ENCODE data around the gene SSBP3. TPM values are rescaled to one million over a fixed set of nuclear protein-coding genes. Genes with fewer than 3 reads are reported as not detected.
A peak's percentile ranks its signal among the peaks of the same experiment; 100 is the strongest.

Gene SSBP3
- total RNA-seq, 4 donors from 2014 or later: 19.0 to 35.2 (median 33.4) TPM

DNA sequence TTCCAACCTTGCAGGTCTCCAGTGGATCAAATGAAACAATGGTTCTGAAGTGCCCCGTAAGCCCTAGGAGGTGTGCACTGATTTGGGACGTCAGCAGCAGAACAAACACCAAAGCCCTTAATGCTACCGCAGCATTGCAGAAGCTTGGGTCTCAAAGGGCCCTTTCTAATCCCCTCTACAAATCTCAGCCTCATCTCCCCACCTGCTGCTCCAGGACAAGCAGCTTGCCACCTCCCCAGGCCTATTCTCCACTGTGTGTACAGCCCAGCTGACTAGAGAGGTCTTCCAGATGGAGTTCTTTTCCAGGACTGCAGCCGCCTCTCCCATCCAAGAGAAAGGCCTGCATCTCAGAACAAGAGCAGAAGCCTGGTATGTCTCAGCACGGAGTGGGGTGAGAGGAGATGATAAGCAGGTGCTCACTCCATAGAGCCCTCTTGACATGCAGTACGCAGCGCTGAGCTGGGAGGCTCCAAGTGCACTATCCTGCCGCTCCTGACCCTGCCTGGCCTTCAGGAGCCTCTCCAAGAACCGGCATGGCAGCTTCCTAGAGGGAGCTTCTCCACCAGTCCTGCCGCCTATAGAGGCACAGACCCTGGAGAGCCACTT, 160.0 kb downstream of the SSBP3 start:
- Histone ChIP-seq H3K4me1 (no peaks in the 10 kb centered on the region), H3K27ac (no peak overlapping the region), H3K27me3 (no peaks in the 10 kb centered on the region), H3K9me3 (no peaks in the 10 kb centered on the region), H3K36me3 (peaks cover 0 to 57% (median 0%) of the 10 kb centered on the region in 3 donors), H3K4me3 (no peak overlapping the region)
- TF ChIP-seq, protein P1, sequence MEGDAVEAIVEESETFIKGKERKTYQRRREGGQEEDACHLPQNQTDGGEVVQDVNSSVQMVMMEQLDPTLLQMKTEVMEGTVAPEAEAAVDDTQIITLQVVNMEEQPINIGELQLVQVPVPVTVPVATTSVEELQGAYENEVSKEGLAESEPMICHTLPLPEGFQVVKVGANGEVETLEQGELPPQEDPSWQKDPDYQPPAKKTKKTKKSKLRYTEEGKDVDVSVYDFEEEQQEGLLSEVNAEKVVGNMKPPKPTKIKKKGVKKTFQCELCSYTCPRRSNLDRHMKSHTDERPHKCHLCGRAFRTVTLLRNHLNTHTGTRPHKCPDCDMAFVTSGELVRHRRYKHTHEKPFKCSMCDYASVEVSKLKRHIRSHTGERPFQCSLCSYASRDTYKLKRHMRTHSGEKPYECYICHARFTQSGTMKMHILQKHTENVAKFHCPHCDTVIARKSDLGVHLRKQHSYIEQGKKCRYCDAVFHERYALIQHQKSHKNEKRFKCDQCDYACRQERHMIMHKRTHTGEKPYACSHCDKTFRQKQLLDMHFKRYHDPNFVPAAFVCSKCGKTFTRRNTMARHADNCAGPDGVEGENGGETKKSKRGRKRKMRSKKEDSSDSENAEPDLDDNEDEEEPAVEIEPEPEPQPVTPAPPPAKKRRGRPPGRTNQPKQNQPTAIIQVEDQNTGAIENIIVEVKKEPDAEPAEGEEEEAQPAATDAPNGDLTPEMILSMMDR (IDR thresholded peaks at IDR 0.05): no peak
- no peak for TF ChIP-seq POLR2A (IDR thresholded peaks at IDR 0.05)
- no peak for DNase-seq

DNA sequence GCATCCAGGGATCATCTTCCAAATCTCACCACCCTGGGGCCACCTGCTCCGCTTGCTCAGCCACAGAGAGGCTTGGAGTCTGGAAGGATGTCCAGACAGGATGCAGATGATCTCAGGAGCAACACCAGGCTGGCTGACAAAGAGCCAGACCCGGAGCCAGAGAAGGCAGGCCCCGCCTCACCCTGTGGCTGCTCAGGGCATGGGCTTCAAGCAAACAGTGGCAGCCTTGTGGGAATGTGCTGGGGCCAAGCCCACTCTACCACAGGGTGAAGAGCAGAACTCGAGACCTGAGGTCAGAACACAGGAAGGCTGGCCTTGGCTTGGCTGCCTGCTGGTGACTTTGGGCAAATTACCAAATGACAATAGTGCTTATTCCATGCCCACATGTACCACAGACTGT, 160.7 kb downstream of the SSBP3 start:
- Histone ChIP-seq H3K4me1 (no peaks in the 10 kb centered on the region), H3K4me3 (no peak overlapping the region), H3K27me3 (no peaks in the 10 kb centered on the region), H3K27ac (peak overlapping the region in 1 of 4 donors; percentile 2), H3K9me3 (no peaks in the 10 kb centered on the region), H3K36me3 (peaks cover 0 to 57% (median 0%) of the 10 kb centered on the region in 3 donors)
- no peak for DNase-seq
- TF ChIP-seq POLR2A (IDR thresholded peaks at IDR 0.05): no peak
- TF ChIP-seq, protein P1 (IDR thresholded peaks at IDR 0.05): no peak

DNA sequence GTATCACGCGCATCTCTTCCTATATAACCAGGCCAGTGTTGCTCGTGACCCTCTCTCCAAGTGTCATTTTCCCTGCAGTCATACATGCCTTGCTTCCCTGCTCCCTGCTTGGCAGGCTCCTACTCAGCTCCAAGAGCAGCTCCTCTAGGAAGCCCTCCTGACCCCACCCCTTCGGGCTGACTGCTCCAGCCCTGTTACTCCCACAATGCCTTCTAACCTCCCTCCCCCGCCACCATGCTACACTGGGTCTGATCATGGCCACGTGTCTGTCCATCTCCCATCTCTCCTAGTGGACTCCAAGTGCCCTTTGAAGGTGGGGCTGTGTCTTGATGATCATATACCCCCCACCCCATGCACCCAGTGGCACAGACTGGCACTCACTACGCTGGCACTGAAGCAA, 161.5 kb downstream of the SSBP3 start:
- peaks cover 0 to 60% (median 0%) of the 10 kb centered on the region in 3 donors for H3K36me3 ChIP-seq
- H3K4me3 ChIP-seq: no peak overlapping the region

DNA sequence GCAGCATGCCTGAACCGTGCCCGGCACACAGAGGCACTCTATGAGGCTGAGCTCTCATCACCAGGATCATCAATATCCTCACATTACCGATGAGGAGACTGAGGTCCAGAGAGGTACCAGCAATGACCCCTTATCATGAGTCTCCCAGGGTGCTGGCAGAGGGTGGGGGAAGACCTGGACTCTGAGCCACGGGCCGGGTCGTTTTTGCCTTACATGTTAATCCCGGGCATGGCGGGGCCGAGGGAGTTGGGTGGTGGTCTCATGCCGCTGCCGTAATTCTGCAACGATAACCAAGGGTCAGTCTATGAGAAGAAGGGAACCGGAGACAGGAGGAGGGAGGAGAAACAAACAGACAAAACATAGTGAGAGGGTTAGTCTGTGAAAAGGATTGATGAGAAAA, 163.2 kb downstream of the SSBP3 start:
- Histone ChIP-seq H3K4me1 (no peaks in the 10 kb centered on the region), H3K27me3 (no peaks in the 10 kb centered on the region), H3K4me3 (no peak overlapping the region), H3K9me3 (no peaks in the 10 kb centered on the region), H3K36me3 (peaks cover 0 to 63% (median 0%) of the 10 kb centered on the region in 3 donors), H3K27ac (no peak overlapping the region)
- DNase-seq: no peak
- TF ChIP-seq, protein P1 (IDR thresholded peaks at IDR 0.05): no peak
- TF ChIP-seq POLR2A (IDR thresholded peaks at IDR 0.05): no peak

More for the DNA sequence above, 161.5 kb downstream of the SSBP3 start:
- Histone ChIP-seq H3K4me1 (no peaks in the 10 kb centered on the region), H3K9me3 (no peaks in the 10 kb centered on the region), H3K27me3 (no peaks in the 10 kb centered on the region), H3K27ac (no peak overlapping the region)
- TF ChIP-seq, protein P1 (IDR thresholded peaks at IDR 0.05): no peak
- no peak for TF ChIP-seq POLR2A (IDR thresholded peaks at IDR 0.05)
- DNase-seq: no peak

DNA sequence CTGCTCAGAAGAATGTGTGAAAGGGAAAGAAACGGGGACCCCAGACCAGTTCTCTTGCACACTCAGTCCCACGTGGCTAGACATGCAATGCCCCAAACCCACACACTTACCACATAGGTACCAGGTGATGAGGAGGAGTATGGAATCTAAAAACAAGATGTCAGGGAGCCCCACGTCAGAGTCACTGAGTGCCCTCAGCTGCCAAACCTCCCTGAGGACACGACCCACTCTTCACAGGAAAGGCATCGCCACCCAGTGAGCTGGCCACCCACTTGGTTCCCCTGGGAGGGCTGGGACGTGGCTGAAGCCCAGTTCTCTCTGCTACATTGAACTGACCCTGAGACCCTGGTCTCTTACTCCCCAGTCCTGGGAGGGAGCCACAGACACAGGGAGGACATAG, 164.8 kb downstream of the SSBP3 start:
- TF ChIP-seq, protein P1 (IDR thresholded peaks at IDR 0.05): no peak
- no peak for TF ChIP-seq POLR2A (IDR thresholded peaks at IDR 0.05)
- no peaks in the 10 kb centered on the region for H3K27me3 ChIP-seq
- no peaks in the 10 kb centered on the region for H3K4me1 ChIP-seq
- H3K27ac ChIP-seq: no peak overlapping the region
- H3K9me3 ChIP-seq: no peaks in the 10 kb centered on the region
- peaks cover 0 to 68% (median 0%) of the 10 kb centered on the region in 3 donors for H3K36me3 ChIP-seq
- DNase-seq: no peak
- no peak overlapping the region for H3K4me3 ChIP-seq
